ENCODE results near the gene TTC16.

Gene TTC16

GRCh38 chr9:127720031-127720864 lies 4.4 kb downstream of the TTC16 start:
- peak in 2 of 58 donors; percentile 16 to 18 for DNase-seq

- no peak for DNase-seq
Measured at GRCh38 chr9:127720865-127721227, 5.0 kb downstream of the TTC16 start.

- peak in 1 of 58 donors; percentile 29 for DNase-seq
Measured at GRCh38 chr9:127721391-127721821, 5.5 kb downstream of the TTC16 start.

- DNase-seq = no peak
Measured at GRCh38 chr9:127722055-127722745, 6.3 kb downstream of the TTC16 start.

- DNase-seq = no peak
Measured at GRCh38 chr9:127723013-127723412, 7.1 kb downstream of the TTC16 start.

- DNase-seq = no peak
Measured at GRCh38 chr9:127723444-127723843, 7.6 kb downstream of the TTC16 start.

GRCh38 chr9:127724012-127724411 lies 8.1 kb downstream of the TTC16 start:
- no peak for DNase-seq

GRCh38 chr9:127726871-127727270 lies 11.0 kb downstream of the TTC16 start:
- DNase-seq = no peak

- DNase-seq = no peak
Measured at GRCh38 chr9:127728808-127729207, 12.9 kb downstream of the TTC16 start.

GRCh38 chr9:127729522-127730256 lies 13.8 kb downstream of the TTC16 start:
- DNase-seq = no peak

GRCh38 chr9:127730262-127730661 lies 14.4 kb downstream of the TTC16 start:
- no peak for DNase-seq

- no peak for DNase-seq
Measured at GRCh38 chr9:127730799-127731410, 15.0 kb downstream of the TTC16 start.

- DNase-seq = no peak
Measured at GRCh38 chr9:127731938-127732337, 16.1 kb downstream of the TTC16 start.

GRCh38 chr9:127732444-127732843 lies 16.6 kb downstream of the TTC16 start:
- DNase-seq = no peak

- DNase-seq = no peak
Measured at GRCh38 chr9:127733614-127734013, 17.7 kb downstream of the TTC16 start.

GRCh38 chr9:127734247-127734746 lies 18.4 kb downstream of the TTC16 start:
- DNase-seq = peak in 2 of 58 donors; percentile 32 to 40

GRCh38 chr9:127734747-127735529 lies 19.1 kb downstream of the TTC16 start, which contains the start of gene TOR2A:
TOR2A (minus strand) TSS chr9:127735294; CDS start chr9:127735270, 24 bp downstream.
- peak; percentile 82 to 98 (median 95) for DNase-seq

- no peak for DNase-seq
Measured at GRCh38 chr9:127735530-127736185, 19.8 kb downstream of the TTC16 start.

- DNase-seq = no peak
Measured at GRCh38 chr9:127738666-127739065, 22.8 kb downstream of the TTC16 start.

Measured in anterior cingulate cortex (tissue), 58 donors.